ENCODE results near the gene KCTD14.

Gene KCTD14

GRCh38 chr11:78039919-78040671 is 17.0 kb upstream of the KCTD14 start:
- no peak for TF ChIP-seq CTCF (IDR thresholded peaks at IDR 0.05; ENCODE audit: low read length, missing control alignments)
- H3K4me3 ChIP-seq (replicated peaks; ENCODE audit: low read depth, low read length): peak overlapping the region; percentile 2
- DNase-seq (ENCODE audit: low read depth): peak; percentile 90

GRCh38 chr11:78039391-78039918 is 16.4 kb upstream of the KCTD14 start:
- no peak overlapping the region for H3K4me3 ChIP-seq (replicated peaks; ENCODE audit: low read depth, low read length)
- no peak for TF ChIP-seq CTCF (IDR thresholded peaks at IDR 0.05; ENCODE audit: low read length, missing control alignments)
- DNase-seq (ENCODE audit: low read depth): no peak

GRCh38 chr11:78038697-78039313 is 15.7 kb upstream of the KCTD14 start:
- H3K4me3 ChIP-seq (replicated peaks; ENCODE audit: low read depth, low read length): no peak overlapping the region
- no peak for TF ChIP-seq CTCF (IDR thresholded peaks at IDR 0.05; ENCODE audit: low read length, missing control alignments)
- peak; percentile 66 for DNase-seq (ENCODE audit: low read depth)

GRCh38 chr11:78037825-78038620 is 14.9 kb upstream of the KCTD14 start:
- no peak for TF ChIP-seq CTCF (IDR thresholded peaks at IDR 0.05; ENCODE audit: low read length, missing control alignments)
- no peak for DNase-seq (ENCODE audit: low read depth)

GRCh38 chr11:78037056-78037455 is 14.0 kb upstream of the KCTD14 start:
- DNase-seq (ENCODE audit: low read depth): no peak
- H3K4me3 ChIP-seq (replicated peaks; ENCODE audit: low read depth, low read length): no peak overlapping the region
- TF ChIP-seq CTCF (IDR thresholded peaks at IDR 0.05; ENCODE audit: low read length, missing control alignments): no peak

More at GRCh38 chr11:78037825-78038620, 14.9 kb upstream of the KCTD14 start:
- H3K4me3 ChIP-seq (replicated peaks; ENCODE audit: low read depth, low read length): no peak overlapping the region

GRCh38 chr11:78036313-78036712 is 13.2 kb upstream of the KCTD14 start:
- no peak for DNase-seq (ENCODE audit: low read depth)
- TF ChIP-seq CTCF (IDR thresholded peaks at IDR 0.05; ENCODE audit: low read length, missing control alignments): no peak

More at GRCh38 chr11:78036313-78036712, 13.2 kb upstream of the KCTD14 start:
- no peak overlapping the region for H3K4me3 ChIP-seq (replicated peaks; ENCODE audit: low read depth, low read length)
